ENCODE results near the gene SFRP2.

SFRP2 gene

DNA sequence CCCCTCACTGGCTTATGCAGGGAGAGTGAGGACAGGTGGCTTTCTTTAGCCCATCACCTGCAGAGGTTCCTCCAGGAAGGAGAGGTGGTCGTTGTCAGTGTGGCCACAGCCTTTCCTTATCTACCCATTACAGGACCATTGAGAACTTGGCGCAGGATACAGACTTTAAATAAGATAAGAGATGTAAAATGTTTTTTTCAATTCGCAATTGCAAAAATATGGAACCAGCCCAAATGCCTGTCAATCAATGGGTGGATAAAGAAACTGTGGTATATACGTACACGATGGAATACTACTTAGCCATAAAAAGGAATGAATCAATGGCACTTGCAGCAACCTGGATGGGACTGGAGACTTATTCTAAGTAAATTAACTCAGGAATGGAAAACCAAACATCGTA lies 22.1 kb downstream of the SFRP2 start:
- no peak for DNase-seq (ENCODE audit: low spot score)

DNA sequence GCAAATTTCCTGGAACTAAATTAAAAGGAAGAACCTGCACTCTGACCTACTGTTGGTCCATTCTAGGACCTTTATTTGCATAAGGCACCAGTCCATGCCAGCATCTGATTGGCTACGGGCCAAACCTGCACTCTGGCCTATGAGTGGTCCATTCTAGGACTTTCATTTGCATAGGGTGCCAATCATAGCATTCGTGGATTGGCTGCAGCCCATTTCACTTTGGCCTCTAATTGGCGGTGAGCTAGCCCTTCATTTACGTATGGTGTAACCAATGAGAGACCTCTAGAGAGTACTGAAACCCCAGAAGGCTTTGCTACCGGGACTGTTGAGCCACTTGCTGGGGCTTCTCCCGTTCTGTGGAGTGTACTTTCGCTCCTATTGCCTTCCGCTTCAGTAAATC lies 23.0 kb downstream of the SFRP2 start:
- no peak for DNase-seq (ENCODE audit: low spot score)

DNA sequence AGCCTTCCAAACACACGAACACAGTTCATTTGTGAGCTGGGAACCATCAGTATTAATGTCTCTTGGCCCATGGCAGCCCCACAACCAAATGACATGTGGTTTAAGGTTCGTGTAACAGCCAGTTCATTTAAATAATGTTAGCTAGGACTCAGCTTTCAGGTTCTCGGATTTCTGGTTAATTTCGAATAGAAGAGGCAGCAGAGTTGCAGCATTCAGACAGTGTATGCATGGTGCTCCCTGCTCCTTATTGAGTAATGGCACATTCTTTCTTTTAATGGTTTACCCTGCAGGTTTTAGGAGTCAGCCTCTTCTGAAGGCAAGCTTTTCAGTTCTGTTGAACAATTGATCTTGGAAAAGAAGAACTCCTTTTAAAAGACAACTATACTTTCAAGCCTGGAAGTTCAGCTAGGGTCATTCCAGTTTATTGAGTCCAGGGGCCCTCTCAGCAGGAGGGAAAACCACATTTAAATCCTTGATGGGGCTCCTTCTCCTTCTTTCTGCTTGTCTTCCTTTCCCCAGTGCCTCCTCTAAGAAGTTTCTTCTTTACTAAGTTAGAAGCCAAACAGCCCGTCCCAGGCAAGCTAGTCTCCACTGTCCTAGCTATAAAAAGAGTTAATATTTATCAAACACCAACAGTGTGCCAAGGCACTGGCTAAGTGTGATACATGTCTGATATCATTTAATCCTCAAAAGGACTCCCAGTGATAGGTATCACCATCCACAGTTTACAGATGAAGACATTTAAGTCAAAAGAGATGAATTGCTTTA lies 24.1 kb downstream of the SFRP2 start:
- DNase-seq (ENCODE audit: low spot score): no peak

DNA sequence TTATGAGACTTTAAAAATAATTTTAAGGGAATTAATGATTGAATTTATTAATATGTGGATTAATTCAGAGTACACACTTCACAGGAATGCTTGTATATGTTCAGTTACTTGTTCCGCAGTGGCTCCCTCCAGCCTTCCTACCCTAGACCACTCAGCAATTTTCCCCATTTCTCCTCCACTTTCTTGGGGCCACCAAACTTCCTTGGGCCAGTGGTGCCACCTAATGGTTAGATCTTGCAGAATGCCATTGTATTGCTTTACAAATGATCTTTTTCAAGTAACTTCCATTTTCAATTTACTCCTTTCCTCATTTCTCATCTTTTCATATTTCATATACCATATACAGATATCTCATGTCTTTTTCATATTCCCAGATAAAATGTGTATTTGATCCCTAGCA lies 25.5 kb downstream of the SFRP2 start:
- no peak for DNase-seq (ENCODE audit: low spot score)

DNA sequence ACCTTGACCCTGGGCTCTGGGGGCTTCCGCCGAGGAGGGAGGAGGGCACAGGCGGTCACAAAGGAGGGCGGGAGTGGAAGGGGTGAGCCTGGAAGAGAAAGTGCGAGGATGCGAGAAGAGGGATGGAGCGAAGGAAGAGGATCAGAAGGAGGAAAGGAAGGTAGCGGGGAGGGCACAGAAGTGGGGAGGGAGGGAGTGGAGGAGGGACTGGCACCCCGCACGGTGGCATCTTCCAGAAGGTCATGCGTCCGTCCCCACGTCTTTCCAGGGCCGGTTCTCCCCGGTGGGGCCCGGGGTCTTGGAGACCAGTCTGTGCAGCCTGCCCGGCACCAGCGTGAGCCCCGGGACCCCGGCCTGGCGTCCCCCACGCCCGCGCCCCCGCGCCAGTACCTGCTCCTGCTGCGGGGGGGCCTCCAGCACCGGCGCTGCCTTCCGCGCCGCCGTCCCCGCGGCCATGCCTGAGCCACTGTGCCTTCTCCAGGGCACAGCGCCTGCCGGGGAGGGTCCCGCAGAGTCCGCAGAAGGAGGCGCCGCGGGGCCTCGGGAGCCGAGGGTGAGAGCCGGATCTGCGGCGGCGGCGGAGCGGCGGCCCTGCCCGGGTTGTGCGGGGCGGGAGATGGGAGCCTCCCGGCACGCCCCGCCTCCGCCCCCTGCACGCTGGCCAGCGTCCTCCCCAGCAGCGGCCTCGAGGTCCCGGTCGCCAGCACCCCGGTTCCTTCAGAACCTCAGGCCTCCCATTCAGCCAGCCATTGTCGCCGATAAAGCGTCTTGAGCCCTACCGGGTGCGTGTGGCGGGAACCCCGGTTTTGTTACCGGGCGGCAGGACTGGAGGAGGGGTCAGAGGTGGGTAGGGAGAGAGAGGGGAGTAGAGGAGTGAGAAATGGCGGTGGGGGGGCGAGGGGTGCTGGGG lies 29.2 kb downstream of the SFRP2 start, which contains the start of gene RNF175:
Gene RNF175 (minus strand): TSS at position 618 of the 910 bp plus-strand sequence. CDS start 162 bp downstream, at position 456.
- DNase-seq (ENCODE audit: low spot score): peak; percentile 74

DNA sequence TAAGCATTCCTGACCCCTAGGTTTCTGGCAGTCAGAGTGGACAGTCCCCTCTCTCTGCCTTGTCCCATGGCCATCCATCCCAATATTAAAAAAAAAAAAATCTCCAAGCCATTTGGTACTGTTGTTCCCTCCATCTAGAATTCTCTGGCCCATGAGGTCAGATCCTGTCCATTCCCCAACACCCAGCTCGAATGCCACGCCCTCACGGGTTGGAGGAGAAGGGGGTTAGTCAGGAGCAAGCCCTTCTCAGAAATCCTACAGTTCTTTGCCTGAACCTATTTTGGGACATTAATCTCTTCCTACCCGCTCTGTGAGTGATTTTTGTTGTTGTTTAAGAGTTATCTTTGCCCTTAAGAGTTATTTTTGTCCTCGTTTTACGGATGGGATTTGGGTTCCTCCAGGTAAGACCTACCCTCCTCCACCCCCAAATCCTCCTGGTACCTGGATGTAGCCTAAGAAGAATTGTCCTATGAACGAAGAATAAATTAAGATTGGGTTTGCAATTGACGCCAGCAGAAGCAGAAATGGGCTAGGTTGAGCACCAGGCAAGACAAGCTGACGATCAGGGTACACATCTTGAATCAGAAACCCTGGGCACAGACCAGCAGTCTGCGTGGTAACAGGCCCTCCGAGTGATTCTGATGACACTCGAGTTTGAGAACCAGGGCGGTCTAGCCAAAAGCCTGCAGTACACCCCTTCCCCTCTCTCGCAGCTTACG lies 30.0 kb downstream of the SFRP2 start:
- DNase-seq (ENCODE audit: low spot score): no peak

DNA sequence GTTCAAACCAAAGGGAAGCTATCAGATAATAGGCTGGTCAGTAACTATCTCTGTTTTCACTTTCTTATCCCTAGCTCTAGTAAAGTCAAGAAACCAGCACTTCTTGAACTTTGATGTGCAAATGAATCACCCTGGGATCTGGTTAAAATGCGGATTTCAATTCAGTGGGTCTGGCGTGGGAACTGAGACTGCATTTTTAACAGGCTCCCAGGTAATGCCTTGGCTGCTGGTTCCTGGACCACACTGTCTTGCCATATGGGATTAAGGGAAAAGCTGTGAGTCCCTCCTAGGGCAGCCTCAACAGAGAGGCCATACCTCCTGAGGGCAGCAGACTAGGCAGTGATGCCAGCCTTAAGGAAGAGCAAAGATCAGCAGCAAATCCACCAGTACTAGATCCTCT lies 30.7 kb downstream of the SFRP2 start:
- no peak for DNase-seq (ENCODE audit: low spot score)

DNA sequence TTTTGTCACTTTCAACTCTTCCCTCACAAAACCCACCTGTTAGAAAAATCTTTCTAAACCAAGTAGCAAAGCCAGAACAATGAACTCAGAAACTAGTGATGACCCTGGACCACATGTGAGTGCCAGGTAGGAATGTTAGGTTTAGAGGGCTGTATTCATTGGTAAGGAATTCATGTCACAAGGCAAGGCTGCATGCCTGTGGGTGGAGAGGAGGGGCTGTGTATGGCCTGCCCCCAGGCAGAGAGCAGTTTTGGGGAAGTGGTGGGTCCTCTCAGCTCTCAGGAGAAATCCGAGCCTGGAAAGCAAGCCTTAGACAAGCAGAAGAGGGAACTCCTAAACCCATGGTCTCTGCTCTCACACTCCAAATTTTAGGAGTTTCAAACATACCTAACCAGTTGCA lies 31.5 kb downstream of the SFRP2 start:
- no peak for DNase-seq (ENCODE audit: low spot score)

DNA sequence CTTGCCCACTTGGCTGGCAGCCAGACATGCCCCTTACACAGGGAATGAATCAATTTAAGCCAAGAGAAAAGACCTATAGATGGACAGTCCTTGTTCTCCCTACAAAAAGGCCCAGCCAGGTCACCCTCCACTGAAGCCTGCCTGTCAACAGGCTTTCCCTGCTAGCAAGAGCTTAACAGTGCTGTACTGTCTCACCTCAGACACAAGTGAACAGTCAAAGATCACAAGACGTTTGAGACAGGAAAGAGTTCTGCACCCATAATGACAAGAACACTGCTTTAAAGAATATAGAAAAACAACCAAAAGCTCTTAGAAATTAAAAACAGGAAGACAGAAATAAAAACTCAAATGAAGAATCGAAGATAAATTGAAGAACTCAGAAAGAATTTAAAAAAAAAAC lies 33.7 kb downstream of the SFRP2 start:
- no peak for DNase-seq (ENCODE audit: low spot score)

DNA sequence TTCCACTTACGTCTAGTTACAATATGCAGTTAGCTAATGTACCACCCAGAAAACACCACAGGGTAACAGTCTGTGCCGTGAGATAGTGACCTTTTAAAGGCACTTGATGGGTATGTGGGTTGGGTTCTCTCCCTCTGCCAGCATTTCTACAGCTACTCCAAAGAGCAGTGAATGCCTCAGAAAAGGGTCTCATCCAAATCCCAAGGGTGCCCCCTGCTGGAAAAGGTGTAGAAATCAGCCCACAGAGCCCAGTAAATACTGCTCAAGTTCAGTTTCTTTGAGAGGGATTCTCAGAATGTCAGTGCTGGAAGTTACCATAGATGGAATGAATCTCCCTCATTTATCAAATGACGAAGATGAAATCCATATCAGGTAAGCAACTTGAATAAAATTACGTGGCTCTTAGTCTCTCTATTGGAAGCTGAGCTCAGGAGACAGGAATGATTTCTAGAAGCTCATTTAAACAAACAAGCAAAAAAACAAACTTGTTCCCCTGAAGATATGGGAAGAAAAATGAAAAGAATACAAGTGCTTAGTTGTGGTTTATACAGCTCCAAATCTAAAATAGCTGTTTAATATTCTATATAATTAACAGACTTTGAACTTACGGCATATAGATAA lies 38.6 kb downstream of the SFRP2 start:
- DNase-seq (ENCODE audit: low spot score): peak; percentile 77

DNA sequence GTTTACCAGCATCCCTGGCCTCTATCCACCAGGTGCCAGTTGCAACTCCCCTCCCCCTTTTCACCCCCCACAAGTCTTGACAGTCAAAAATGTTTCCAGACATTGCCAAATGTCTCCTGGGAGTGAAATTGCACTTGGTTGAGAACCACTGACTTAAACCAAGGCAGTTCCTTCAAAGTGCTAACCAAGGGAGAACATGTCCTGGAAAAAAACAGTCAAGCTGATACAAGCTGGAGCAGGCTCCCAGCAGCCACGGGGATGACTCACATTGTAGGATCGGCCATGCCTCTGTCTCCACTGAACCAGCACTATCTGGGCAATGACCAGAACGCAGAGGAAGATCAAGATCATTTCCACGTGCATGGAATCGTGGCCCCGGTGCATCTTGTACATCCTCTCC lies 40.5 kb downstream of the SFRP2 start:
- DNase-seq (ENCODE audit: low spot score): no peak

DNA sequence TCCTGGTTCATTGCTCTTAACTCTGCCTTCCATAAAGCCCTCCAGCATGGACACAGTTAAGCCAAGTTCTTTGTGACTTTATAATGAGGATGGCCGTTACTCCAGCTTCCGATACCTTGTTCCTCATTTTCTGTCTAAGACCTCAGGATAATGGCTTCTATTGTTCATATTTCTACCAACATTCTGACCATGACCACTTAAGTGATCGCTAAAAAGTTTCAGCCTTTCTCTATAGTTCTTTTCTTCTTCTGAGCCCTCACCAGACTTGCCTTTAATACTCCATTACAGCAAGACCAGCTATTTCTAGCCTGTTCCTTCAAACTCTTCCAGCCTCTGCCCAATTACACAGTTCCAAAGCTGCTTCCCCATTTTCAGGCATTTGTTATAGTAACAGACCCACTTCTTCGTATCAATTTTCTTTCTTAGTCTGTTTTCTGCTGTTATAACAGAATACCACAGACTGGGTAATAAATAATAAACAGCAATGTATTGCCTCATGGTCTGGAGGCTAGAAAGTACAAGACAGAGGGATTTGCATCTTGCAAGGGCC lies 41.4 kb downstream of the SFRP2 start:
- DNase-seq (ENCODE audit: low spot score): no peak

DNA sequence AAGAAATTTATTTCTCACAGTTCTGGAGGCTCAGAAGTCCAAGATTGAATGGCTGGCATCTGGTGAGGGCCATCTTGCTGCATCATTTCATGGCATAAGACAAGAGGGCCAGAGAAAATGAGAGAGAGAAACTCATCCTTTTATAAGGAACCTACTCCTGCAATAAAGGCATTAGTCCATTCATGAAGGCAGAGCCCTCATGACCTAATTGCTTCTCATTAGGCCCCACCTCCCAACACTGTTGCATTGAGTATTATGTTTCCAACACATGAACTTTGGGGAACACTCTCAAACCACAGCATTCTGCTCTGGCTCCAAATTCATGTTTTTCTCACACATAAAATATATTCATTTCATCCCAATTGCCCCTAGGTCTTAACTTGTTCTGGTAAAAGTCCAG lies 43.2 kb downstream of the SFRP2 start:
- no peak for DNase-seq (ENCODE audit: low spot score)

DNA sequence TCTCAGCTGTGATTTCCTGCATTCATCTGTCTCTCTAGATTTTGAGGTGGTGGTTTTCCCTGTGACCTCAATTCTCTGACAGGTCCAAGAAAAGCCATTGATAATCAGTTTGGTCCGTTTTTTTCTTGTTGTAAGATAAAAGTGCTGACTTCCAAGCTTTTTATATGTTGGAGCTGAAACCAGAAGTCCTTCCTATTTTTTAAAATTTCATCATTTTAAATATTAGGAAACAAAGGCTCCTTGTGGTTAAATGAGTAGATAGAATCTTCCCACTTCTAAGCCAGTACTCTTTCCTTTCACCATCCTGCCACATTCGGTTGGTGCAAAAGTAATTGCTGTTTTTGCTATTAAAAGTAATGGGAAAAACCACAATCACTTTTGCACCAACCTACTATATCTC lies 47.3 kb downstream of the SFRP2 start:
- DNase-seq (ENCODE audit: low spot score): no peak

DNA sequence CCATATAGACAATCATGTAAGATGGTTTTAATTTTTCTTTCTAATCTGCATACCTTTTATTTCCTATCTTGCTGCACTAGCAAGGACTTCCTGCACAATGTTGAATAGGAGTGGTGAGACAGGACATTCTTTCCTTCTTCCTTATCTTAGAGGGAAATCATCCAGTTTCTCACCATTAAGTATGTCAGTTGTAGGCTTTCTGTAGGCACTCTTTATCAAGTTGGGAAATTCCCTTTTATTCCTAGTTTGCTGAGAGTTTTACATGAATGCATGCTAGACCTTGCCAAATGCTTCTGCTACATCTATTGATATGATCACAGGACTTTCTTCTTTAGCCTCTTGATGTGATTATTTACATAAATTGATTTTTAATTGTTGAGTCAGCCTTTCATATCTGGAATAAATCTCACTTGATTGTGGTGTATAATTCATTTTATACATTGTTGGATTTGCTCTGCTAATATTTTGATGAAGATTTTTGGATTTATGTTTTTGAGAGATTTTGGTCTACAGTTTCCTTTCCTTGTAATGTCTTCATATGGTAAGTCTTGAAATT lies 52.9 kb downstream of the SFRP2 start:
- DNase-seq (ENCODE audit: low spot score): no peak

DNA sequence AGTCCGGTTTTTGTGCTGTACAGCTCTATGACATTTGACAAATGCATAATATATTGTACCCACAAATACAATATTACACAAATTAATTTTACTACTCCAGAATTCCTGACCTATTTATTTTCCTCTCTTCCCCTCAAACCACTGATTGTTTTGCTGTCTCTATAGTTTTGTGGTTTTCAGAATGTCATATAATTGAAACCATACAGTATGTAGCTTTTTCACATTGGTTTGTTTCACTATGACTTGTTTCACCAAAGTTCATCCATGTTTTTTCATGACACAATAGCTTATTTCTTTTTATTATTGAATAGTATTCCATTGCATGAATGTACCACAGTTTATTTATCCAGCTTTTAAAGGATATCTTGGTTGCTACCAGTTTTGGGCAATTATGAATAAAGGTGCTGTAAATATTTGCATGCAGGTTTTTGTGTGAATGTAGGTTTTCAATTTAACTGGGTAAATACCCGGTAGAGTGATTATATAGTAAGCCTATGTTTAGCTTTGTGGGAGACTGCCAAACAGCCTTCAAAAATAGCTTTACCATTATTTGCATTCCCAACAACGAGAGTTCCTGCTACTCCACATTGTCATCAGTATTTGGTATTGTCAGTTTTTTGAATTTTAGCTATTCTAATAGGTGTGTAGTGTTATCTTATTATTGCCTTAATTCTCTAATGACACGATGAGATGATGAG lies 55.0 kb downstream of the SFRP2 start:
- DNase-seq (ENCODE audit: low spot score): no peak

DNA sequence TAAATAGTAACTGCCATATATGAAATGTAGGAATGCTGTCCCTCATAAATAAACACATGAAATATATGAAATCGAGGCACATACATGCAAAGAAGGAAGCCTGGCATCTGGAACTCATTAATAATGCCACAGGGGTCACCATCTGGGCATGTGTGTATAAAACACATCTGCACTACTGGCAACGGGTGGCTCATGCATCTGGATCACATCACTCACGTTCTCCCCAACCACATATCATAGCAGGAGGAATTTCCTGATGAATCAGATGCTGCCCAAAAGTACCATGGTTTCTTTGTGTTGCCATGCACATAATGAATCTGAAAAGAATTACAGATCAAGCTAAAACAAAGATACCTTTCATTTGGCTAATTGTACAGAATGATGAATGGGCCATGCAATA lies 57.6 kb downstream of the SFRP2 start:
- DNase-seq (ENCODE audit: low spot score): no peak

Measured in iPS-NIHi11 (cell line).